DOHH2 (cell line): ENCODE results near the gene NSMCE4A.

Experiments used
- H3F3A ChIP-seq: fragments of 200-600 bp; sonication (generic), shearing (Covaris generic); 2 replicates; pipeline ENCODE4 v1.6.0; 2016; ENCODE audit warnings: antibody characterized with exemption, mild to moderate bottlenecking; ENCODE audit not compliant: control insufficient read depth, insufficient read depth
- H3K27ac ChIP-seq: fragments of 200-600 bp; sonication (generic); 2 replicates; pipeline ENCODE4 v1.5.1; 2014; ENCODE audit warnings: low read depth, mild to moderate bottlenecking, low read length, moderate library complexity
- H3K27me3 ChIP-seq: fragments of 200-600 bp; sonication (generic); 2 replicates; pipeline ENCODE4 v1.6.1; 2014; ENCODE audit warnings: mild to moderate bottlenecking, low read length, mixed read lengths; ENCODE audit not compliant: control insufficient read depth
- H3K36me3 ChIP-seq: fragments of 200-600 bp; sonication (generic); 2 replicates; pipeline ENCODE4 v1.6.1; 2014; ENCODE audit warnings: mild to moderate bottlenecking, low read length, moderate library complexity, mixed read lengths; ENCODE audit not compliant: control insufficient read depth
- H3K4me1 ChIP-seq: fragments of 200-600 bp; sonication (generic); 2 replicates; pipeline ENCODE4 v1.6.1; 2014; ENCODE audit warnings: mild to moderate bottlenecking, low read length, mixed read lengths; ENCODE audit not compliant: control insufficient read depth
- H3K4me2 ChIP-seq: fragments of 200-600 bp; sonication (generic); 2 replicates; pipeline ENCODE4 v1.6.0; 2014; ENCODE audit warnings: mild to moderate bottlenecking, low read length, moderate library complexity
- H3K4me3 ChIP-seq: fragments of 200-600 bp; sonication (generic); 2 replicates; pipeline ENCODE4 v1.5.1; 2014; ENCODE audit warnings: mild to moderate bottlenecking, low read length, mixed read lengths
- H3K79me2 ChIP-seq: fragments of 200-600 bp; sonication (generic); 2 replicates; pipeline ENCODE4 v1.6.1; 2014; ENCODE audit warnings: mild to moderate bottlenecking, low read length, mixed read lengths; ENCODE audit not compliant: control insufficient read depth
- H3K9me2 ChIP-seq: fragments of 200-600 bp; sonication (generic); replicated peaks from 2 replicates; pipeline ENCODE4 v1.6.1; 2014; ENCODE audit warnings: mild to moderate bottlenecking, low read length, mixed read lengths; ENCODE audit not compliant: control insufficient read depth
- H3K9me3 ChIP-seq: fragments of 200-600 bp; sonication (generic); 2 replicates; pipeline ENCODE4 v1.6.1; 2014; ENCODE audit warnings: antibody characterized with exemption, low read length, mixed read lengths; ENCODE audit not compliant: control insufficient read depth, insufficient read depth
- H4K20me1 ChIP-seq: fragments of 200-600 bp; sonication (generic); 2 replicates; pipeline ENCODE4 v1.6.0; 2014; ENCODE audit warnings: low read depth, mild to moderate bottlenecking, antibody characterized with exemption, low read length, moderate library complexity; ENCODE audit not compliant: control insufficient read depth, insufficient read depth
- EZH2phosphoT487 ChIP-seq: fragments of 200-600 bp; sonication (generic); IDR thresholded peaks from 2 replicates; pipeline ENCODE4 v1.6.1; 2017; ENCODE audit warnings: borderline replicate concordance, mild to moderate bottlenecking, antibody characterized with exemption, low read length, moderate library complexity, mixed read lengths
- TF ChIP-seq, protein P1 (sequence below): fragments of 200-600 bp; sonication (generic); IDR thresholded peaks from one replicate; pipeline ENCODE4 v1.5.1; 2014; ENCODE audit warnings: antibody characterized with exemption, mild to moderate bottlenecking, low read depth, low read length; ENCODE audit not compliant: poor library complexity, severe bottlenecking

The NSMCE4A gene

GRCh38 chr10:122013311-122013780 is 38.3 kb upstream of the NSMCE4A start:
- Histone ChIP-seq H3K4me3 (no peak overlapping the region), H3K9me2 (no peaks in the 10 kb centered on the region), H3K27ac (no peak overlapping the region), H3K4me2 (no peak overlapping the region), H3K27me3 (peaks cover 4% of the 10 kb centered on the region), H3K36me3 (no peaks in the 10 kb centered on the region), H3K9me3 (no peaks in the 10 kb centered on the region), H3F3A (no peaks in the 10 kb centered on the region), H4K20me1 (no peaks in the 10 kb centered on the region), H3K4me1 (no peaks in the 10 kb centered on the region), H3K79me2 (no peaks in the 10 kb centered on the region)
- no peak for TF ChIP-seq EZH2phosphoT487
- TF ChIP-seq, protein P1, sequence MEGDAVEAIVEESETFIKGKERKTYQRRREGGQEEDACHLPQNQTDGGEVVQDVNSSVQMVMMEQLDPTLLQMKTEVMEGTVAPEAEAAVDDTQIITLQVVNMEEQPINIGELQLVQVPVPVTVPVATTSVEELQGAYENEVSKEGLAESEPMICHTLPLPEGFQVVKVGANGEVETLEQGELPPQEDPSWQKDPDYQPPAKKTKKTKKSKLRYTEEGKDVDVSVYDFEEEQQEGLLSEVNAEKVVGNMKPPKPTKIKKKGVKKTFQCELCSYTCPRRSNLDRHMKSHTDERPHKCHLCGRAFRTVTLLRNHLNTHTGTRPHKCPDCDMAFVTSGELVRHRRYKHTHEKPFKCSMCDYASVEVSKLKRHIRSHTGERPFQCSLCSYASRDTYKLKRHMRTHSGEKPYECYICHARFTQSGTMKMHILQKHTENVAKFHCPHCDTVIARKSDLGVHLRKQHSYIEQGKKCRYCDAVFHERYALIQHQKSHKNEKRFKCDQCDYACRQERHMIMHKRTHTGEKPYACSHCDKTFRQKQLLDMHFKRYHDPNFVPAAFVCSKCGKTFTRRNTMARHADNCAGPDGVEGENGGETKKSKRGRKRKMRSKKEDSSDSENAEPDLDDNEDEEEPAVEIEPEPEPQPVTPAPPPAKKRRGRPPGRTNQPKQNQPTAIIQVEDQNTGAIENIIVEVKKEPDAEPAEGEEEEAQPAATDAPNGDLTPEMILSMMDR = no peak

DNA sequence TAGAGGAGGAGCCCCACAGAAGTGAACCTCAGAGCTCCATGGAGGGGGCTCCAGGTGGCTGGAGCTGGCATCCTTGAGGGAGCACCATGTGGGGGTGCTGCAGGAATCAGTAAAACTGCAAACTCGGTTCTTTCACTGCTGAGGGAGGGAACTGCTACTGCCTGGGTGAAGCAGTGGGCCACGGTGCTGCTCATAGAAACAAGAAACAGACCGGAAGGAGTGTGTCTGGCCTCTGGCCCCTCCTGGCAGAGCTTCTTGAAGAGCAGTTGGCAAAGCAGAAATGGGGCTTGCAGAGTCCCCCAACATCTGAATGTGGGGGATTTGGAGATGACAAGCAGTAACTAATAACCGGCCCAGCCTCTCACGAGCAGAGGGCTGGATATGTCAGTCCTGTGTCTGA is 37.7 kb upstream of the NSMCE4A start:
- Histone ChIP-seq H3K9me2 (no peaks in the 10 kb centered on the region), H3K79me2 (no peaks in the 10 kb centered on the region), H3K36me3 (no peaks in the 10 kb centered on the region), H3K27ac (no peak overlapping the region), H4K20me1 (no peaks in the 10 kb centered on the region), H3K4me1 (no peaks in the 10 kb centered on the region), H3K27me3 (peaks cover 4% of the 10 kb centered on the region), H3K4me3 (no peak overlapping the region), H3F3A (no peaks in the 10 kb centered on the region), H3K9me3 (no peaks in the 10 kb centered on the region), H3K4me2 (no peak overlapping the region)
- no peak for TF ChIP-seq EZH2phosphoT487
- TF ChIP-seq, protein P1 = no peak

GRCh38 chr10:122010405-122011050 is 35.5 kb upstream of the NSMCE4A start:
- no peaks in the 10 kb centered on the region for H3K9me2 ChIP-seq
- H3K4me2 ChIP-seq = no peak overlapping the region
- H3K27ac ChIP-seq = no peak overlapping the region
- H3K36me3 ChIP-seq = no peaks in the 10 kb centered on the region
- no peaks in the 10 kb centered on the region for H4K20me1 ChIP-seq
- H3F3A ChIP-seq = no peaks in the 10 kb centered on the region
- no peaks in the 10 kb centered on the region for H3K4me1 ChIP-seq
- no peaks in the 10 kb centered on the region for H3K9me3 ChIP-seq
- no peak overlapping the region for H3K4me3 ChIP-seq
- H3K27me3 ChIP-seq = no peaks in the 10 kb centered on the region; the same call in 1 of the 2 replicates
- TF ChIP-seq EZH2phosphoT487 = no peak
- TF ChIP-seq, protein P1 = no peak
- no peaks in the 10 kb centered on the region for H3K79me2 ChIP-seq
